SW480 (cell line): ENCODE results near the gene SYMPK.

Source experiments
- DNase-seq: peaks from one replicate; pipeline ENCODE4 v3.0.0-alpha.2; 2016; ENCODE audit warnings: low spot score

The SYMPK gene

DNA sequence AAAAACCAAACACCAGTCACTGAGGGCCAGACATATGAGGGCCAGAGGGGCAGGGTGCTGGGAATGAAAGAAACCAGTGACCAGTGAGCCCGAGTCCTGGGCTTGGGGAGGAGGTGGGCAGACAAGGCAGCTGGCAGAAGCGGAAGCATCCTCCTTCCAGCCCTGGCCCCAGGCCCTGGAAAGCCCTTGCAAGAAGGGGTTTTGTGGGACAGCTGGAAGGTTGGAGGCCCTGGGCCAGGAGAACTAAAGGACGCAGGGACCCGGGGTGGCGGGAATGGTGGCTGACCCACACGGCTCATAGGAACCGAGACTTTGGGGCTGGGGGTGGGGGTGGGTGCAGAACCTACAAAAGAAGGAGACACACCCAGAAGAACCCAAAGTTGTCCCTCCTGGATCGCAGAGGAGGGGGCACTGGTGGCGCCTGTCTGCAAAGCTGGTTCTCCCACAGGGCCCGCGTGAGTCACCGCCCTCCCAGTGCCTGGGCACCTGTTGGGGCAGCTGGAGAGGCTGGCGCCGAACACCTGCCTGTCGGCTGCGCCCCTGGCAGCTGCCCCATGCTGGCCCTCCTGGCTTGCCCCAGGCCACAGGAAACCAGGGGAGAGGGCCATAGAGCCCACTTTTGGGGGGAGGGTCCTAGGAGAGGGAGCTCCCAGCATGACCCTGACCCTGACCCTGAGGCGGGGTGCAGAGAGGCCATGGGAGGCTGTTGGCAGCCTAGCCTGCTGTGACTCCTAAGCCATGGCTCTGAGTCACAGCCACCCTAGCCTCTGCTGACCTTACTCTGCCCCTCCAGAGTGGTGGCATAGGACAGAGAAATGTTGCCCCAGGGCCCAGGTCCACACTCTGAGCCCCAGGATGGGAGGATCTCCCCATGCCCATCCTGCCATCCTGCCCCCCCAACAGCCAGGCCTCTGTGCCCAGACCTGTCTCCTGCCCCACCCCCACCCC, 81.5 kb downstream of the SYMPK start:
- peak; percentile 68 for DNase-seq

DNA sequence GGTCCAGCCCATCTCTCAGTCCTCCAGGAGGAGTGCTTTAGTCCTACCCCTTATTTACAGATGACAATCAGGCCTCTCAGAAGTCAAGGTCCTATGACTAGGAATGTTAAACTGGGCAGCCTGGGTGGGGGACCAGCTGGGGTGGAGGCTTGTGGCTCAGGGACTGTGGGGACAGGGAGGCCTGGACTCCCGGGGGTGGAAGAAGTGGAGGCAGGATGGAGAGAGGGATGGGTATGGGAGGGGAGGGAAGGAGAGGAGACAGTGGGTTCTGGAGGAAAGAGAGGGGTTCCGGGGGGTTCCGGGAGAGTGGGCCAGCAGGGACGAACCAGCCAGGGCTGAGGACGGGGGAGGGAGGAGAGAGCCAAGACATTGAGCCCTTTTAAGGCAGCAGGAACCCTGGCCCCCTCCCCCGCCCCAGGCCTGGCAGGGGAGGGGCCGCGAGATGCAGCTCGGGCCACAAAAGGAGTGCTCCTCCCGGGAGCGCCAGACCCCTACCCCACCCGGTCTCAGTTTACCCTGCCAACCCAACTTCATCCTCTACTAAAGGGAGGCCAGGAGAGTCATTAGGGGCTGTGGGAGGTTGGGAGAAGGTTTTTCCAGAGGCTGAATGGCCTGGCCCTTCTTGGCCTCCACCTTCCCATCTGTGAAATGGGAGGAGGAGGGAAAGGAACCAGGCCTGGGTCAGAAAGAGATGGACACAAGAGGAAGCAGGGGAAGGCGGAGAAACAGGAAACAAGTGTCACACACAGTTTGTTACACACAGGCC, 82.3 kb downstream of the SYMPK start:
- no peak for DNase-seq

DNA sequence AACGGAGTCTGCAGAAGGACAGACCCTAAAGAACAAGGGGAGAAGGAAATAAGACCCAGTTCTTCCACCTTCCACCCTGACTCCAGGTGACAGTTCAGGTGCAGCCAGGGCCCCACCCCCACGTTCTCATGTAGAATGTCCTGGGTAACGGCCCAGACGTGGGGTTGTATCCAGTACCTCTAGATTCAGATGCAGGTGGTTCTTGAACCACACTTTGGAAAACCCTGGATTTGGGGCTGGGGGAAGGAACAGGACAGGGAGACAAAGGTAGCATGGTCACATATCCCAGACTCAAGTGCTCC, 82.8 kb downstream of the SYMPK start:
- DNase-seq: no peak

DNA sequence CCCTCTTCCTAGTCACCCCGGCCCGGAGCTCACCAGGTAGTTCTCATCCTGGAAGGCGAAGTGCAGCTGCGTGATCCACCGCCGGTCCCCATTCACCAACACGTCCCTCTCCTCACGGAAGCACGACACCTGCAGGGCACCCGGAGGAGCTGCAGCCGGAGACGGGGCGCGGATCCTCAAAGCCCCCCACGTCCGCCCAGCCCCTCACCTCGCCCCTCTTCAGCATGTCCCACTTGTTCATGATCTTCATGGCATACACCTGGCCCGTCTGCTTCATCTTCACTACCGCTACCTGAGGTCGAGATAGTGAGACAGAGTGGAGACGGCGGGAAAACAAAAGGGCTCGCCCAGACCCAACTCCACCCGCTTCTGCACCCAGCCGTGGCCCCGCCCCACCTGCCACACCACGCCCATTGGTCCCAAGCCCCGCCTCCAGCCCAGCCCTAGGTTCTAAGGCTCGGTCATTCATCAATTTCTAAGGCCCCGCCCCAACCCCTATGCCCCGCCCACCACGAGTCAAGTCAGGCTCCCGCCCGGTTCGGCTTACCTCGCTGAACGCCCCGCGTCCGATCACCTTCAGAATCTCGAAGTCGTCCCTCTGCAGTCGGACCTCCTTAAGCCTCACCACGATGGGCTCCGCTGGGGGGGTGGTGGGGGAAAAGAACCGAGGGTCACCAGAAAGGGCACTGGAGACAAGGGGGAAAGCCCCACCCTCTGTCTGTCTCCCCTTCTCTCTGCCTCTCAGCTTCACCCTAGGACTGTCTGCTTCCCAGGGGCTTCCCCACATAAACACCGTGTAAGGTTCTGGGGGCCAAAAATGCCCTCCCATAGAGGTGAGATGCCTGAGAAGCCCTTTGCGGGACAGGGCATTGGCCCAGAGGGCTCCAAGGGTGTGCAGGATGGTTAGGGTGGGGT, 83.5 kb downstream of the SYMPK start:
- DNase-seq: peak; percentile 86

DNA sequence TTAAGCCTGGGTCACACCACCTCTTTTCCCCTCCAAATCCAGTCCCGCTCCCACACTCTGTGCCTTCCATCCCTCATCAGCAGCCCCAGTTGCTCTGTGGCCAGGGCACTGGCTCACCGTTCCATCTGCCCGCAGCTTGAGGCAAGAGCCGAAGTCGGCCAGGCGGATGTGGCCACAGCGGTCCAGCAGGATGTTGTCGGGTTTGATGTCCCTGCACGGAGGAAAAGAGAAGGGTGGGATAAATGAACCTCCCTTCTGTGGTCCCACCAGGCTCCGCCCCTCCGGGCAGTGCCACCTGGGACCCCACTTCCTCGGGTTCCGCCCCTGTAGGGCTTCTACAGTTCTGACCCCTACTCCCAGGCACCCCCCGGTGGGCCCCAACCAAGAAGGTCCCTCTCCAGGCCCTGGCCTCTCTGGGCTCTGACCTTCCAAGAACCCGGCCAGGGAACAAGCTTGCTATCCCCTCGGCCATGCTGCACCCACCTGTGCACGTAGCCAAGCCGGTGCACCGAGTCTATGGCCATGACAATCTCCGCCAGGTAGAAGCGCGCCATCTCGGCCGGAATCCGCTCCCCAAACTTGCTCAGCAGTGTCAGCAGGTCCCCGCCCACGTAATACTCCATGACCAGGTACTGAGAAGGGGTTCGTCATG, 84.8 kb downstream of the SYMPK start:
- DNase-seq: no peak

DNA sequence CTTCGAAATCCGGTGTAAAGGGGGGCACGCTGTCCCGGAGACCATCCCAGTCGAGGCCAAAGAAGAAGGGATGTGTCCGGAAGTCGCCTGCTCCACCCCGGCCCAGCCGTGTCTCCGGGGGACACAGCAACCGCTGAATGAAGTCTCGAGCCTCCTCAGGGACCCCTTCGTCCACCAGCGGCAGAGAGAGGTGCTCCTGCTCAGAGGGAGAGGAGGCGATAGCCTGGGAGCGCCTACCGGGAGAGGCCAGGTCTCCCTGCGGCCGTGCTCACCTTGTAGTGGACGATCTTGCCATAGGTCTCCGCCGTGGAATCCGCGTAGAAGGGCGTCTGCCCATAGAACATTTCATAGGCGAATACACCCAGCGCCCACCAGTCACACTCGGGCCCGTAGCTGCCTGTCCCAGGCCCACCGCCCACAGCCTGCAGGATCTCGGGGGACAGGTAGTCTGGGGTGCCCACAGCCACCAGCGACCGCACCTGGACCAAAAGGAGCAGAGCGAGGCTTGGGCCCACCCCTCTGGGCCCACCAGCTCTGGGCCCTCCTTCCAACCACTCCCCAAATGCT, 85.5 kb downstream of the SYMPK start:
- DNase-seq: no peak

DNA sequence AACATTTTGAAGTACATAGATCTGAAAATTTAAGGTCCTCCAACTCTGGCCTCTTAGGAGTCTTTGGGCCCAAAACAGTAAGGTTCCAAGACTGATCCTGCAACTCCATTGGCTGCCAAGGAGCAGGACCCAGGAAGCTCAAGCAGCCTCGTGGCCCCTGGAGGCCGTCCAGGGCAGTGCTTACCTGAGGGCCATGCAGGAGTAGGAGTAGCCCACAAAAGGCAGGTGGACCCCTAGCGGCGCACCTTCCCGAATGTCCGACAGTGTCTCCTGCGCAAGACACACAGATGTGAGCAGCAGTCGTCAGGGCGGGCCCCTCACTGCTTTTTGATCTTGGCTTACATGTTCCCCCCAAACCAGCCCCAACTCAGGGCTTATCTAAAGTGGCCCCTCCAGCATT, 88.2 kb downstream of the SYMPK start:
- no peak for DNase-seq

DNA sequence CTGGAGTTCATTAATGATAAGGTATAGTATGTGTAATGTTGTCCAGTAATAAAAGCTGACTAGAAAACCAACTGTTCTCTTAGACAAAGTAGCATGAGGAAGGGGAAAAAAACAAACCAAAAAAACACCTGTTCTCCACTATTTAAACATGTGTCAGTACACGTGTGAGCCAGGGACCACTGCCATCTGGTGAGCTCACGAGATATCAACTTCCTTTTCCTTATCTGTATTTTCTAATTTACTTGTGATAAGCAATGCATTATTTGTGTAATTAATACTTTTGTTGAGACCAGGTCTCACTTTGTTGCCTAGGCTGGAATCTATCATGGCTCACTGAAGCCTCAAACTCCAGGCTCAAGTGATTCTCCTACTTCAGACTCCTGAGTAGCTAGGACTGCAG, 89.6 kb downstream of the SYMPK start:
- no peak for DNase-seq

DNA sequence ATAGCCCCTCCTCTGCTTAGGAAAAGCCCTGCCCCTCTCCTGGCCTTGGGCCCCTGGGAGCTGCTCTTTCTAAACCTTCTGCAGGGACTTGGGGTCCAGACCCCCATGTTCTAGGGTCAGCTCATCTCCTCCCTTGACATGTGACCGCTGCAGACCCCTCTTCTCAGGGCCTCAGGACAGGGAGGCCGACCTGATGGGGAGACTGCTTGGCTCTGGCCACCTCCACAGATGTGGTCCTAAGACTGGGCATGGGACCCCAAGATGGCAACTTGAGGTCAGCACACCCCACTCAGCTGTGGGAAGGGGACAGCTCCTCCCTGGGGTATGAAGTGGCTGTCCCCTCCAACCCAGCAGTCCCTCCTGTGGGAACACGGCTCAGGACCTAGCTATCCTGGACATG, 90.0 kb downstream of the SYMPK start:
- no peak for DNase-seq

DNA sequence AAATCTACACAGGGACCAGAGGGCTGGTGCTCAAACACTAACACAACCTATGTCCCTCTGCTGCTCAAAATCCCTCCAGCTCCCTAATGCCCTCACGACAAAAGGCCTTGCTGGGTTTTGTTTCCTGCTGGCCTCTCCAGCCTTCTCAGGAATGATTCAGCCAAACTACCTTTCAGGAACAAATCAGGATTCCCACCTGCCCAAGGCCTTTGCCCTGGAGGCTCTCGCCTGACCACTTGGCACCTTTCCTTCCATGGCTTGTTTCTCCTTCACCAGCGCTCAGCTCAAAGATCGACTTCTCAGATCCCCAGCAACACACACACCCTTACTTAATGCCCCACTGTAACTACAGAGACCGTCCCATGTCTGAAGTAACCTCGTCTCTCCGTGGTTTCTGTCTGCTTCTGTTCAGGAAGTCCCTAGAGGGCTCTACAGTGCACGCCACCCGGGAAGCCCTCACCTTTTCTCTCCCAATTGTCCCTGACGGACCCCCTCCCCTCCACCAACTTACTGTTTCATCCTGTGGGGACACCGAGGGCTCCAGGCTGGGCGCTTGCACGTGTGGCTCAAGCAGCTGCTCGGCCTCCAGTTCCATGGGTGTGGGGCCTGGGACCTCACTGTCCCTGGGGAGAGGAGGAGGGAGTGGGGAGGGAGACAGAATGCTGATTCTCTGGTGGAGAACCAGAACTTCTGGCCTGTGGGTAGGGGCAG, 90.7 kb downstream of the SYMPK start:
- DNase-seq: no peak

DNA sequence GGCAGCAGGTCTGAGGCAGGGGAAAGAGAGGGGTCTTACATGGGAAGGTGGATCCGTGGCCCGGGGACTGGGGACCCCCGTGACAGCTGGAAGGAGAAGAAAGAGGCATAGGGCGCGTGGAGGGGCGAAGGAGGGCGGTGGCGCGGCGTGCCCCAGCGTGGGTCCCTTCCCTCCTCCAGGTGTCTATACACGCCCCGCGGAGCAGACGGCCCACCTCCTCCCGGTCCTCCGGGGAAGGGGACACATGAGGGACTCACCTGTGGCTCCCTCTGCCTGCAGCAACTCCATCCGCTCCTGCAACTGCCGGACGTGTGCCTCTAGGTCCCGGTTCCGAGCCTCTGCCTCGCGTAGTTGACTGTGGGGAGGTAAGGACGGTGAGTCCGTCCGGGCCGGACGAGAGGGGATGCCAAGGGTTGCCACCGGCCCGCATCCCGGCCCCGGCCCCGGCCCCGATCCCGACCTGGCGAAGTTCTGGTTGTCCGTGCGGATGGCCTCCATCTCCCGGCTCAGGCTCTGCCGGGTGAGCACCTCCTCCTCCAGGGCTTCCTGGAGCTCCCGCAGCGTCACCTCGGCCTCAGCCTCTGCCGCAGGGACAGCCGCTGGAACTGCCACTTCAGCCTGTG, 91.5 kb downstream of the SYMPK start:
- no peak for DNase-seq

DNA sequence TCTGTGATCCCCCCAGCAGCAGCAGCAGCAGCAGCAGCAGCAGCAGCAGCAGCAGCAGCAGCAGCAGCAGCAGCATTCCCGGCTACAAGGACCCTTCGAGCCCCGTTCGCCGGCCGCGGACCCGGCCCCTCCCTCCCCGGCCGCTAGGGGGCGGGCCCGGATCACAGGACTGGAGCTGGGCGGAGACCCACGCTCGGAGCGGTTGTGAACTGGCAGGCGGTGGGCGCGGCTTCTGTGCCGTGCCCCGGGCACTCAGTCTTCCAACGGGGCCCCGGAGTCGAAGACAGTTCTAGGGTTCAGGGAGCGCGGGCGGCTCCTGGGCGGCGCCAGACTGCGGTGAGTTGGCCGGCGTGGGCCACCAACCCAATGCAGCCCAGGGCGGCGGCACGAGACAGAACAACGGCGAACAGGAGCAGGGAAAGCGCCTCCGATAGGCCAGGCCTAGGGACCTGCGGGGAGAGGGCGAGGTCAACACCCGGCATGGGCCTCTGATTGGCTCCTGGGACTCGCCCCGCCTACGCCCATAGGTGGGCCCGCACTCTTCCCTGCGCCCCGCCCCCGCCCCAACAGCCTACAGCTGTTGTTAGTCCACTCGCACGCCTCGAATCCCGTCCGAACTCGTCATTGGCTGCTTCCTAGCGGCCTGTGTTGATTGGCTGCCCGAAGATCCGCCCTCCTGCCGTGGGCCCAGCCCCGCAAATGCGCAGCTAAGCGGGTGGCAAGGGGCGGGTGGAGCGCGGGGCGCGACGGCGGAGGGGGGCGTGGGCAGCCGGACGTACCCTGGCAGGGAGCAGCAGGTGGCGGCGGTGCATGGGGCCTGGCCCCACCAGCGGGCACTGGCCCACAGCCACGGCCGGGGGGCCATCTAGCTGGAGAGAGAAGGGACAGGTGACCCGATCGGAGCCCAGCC, 92.5 kb downstream of the SYMPK start:
- peak; percentile 99 for DNase-seq

DNA sequence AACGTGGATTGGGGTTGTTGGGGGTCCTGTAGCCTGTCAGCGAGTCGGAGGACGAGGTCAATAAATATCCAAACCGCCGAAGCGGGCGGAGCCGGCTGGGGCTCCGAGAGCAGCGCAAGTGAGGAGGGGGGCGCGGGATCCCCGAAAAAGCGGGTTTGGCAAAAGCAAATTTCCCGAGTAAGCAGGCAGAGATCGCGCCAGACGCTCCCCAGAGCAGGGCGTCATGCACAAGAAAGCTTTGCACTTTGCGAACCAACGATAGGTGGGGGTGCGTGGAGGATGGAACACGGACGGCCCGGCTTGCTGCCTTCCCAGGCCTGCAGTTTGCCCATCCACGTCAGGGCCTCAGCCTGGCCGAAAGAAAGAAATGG, 93.1 kb downstream of the SYMPK start:
- DNase-seq: no peak

DNA sequence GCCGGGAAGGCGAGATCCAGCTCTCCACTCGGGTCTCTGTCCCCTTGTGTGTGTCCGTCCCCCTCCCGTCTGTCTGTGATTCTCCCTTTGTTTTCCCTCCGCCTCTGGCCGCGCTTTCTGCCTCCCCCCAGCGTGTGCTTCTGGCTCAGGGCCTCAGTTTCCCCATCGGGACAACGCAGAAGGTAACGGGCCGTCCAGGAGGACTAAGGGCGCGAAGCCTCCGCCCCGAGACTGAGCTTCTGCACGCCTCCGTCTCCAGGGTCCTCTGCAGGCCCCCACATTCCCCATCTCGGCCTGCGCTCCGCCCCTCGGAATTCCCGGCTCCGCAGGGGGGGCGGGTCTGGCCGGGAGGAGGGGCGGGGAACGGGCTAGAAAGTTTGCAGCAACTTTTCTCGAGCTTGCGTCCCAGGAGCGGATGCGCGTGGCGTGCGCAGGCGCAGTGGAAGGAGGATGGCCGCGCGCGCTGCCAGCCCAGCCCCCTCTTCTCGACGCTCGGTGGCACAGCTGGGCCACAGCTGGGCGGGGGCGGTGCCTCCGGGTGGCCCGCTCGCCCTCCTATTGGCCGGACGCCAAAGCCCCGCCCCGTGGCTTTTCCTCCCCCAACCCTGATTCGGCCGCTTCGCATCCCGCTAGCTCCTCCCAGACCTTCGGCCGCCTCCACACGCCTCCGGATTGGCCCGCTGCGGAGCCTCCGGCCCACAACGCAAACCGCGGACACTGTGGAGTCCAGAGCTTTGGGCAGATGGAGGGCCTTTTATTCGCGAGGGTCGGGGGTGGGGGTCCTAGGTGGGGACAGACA, 93.8 kb downstream of the SYMPK start, which contains the start of gene SIX5:
TSS of gene SIX5 (minus strand) at position 269 of the 799 bp plus-strand sequence. CDS start 408 bp downstream, outside the sequence.
- DNase-seq: peak; percentile 98

DNA sequence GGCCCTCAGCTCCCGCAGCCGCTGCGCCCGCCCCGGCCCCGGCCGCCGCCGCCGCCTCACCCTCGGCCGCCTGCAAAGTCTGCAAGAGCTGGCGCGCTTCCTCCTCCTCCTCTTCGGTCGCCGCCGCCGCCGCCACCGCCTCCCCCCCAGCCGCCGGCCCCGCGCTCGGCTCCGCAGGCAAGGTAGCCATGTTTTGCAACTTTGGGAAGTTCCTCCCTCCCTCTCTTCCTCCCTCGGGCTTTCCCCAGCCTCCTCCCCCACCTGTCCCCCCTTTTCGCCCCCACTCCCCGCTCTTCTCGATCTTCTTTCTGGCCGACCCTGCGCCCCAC, 94.3 kb downstream of the SYMPK start:
- DNase-seq: no peak

DNA sequence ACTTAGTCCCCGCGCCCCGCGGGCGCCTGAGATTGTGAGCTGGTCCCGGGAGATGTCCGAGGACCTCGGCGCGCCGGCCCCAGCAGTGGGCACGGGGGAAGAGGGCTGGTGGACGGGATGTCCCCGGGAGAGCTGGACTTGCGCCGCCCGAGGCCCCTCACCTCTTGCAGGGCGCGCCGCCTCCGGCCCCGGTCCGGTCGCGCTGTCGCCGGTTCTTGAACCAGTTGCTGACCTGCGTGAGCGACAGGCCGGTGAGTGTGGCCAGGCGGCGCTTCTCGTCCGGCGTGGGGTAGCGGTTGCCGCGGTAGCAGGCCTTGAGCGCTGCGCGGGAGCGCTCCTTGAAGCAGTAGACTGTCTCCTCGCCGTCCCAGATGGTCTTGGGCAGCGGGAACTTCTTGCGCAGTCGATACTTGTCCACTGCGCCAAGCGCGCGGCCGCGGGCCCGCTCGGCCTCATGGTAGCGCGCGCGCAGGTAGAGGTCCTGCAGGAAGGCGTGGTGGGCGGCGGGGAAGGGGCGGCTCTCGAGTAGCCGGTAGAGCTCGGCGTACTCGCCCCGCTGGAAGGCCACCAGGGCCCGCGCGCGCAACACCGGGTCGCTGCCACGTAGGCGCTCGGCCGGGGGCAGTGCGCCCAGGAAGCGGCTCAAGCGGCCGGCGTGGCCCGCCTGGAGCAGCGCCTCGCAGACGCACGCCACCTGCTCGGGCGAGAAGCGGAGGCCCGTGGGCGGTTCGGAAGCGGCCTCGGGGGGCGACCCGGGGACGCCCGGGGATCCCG, 94.9 kb downstream of the SYMPK start:
- DNase-seq: peak; percentile 72

DNA sequence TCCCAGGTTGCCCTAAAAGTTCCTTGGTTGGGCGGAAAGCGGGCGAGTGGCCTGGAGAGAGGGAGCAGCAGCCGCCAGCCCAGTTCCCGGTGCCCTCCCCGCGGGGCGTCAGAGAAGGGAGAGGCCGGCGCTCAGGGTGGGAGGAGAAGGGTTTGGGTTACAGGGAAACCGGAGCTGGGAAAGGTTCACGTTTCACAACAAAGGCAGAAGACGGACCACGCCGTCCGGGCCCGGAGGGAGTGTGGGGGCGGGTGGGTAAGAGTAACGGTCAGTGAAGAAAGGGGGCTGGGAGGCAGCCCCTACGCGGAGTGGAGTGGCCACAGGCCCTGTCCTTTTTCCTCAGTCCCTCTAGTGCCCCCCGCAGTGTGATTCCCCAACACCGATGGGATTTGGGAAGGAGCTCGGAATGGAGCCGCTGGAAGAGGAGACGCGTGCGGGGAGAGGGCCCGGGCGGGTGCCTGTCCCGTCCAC, 95.5 kb downstream of the SYMPK start:
- peak; percentile 87 for DNase-seq
